GM23338 (cell line): ENCODE results near the gene KRTAP4-2. TPM values are rescaled to one million over a fixed set of nuclear protein-coding genes. Genes with fewer than 3 reads are reported as not detected.

Experiments used
- ATAC-seq: fragments of 200-7000 bp; cut with Tn5 transposase; 3 replicates; pipeline ENCODE4 v1.9.1; 2020
- DNase-seq: peaks from one replicate; pipeline ENCODE4 v3.0.0-alpha.2; 2015; ENCODE audit warnings: low spot score
- H2AFZ ChIP-seq: fragments of 200-600 bp; sonication (generic); 2 replicates; pipeline ENCODE4 v1.8.0; 2016; ENCODE audit warnings: antibody characterized with exemption, mild to moderate bottlenecking, moderate library complexity
- H3F3A ChIP-seq: fragments of 200-600 bp; sonication (generic); replicated peaks from 2 replicates; pipeline ENCODE4 v1.8.0; 2017; ENCODE audit warnings: antibody characterized with exemption, mixed run types, low read depth
- H3K27ac ChIP-seq: fragments of 200-600 bp; sonication (generic); 2 replicates; pipeline ENCODE4 v1.6.1; 2016; ENCODE audit warnings: low read depth
- H3K27me3 ChIP-seq: fragments of 200-600 bp; sonication (generic); 2 replicates; pipeline ENCODE4 v1.8.0; 2016; ENCODE audit warnings: mild to moderate bottlenecking, mixed run types, moderate library complexity; ENCODE audit not compliant: insufficient read depth
- H3K36me3 ChIP-seq: fragments of 200-600 bp; sonication (generic); 2 replicates; pipeline ENCODE4 v1.8.0; 2016; ENCODE audit warnings: mild to moderate bottlenecking; ENCODE audit not compliant: insufficient read depth
- H3K4me1 ChIP-seq: fragments of 200-600 bp; sonication (generic); 2 replicates; pipeline ENCODE4 v1.8.0; 2016; ENCODE audit warnings: mild to moderate bottlenecking, moderate library complexity; ENCODE audit not compliant: insufficient read depth
- H3K4me2 ChIP-seq: fragments of 200-600 bp; sonication (generic); 2 replicates; pipeline ENCODE4 v1.7.1; 2017; ENCODE audit warnings: mixed run types
- H3K4me3 ChIP-seq: fragments of 200-600 bp; sonication (generic); 2 replicates; pipeline ENCODE4 v1.6.1; 2016; ENCODE audit warnings: mixed run types
- H3K79me2 ChIP-seq: fragments of 200-600 bp; sonication (generic); replicated peaks from 2 replicates; pipeline ENCODE4 v1.8.0; 2017; ENCODE audit warnings: mild to moderate bottlenecking; ENCODE audit not compliant: insufficient read depth
- H3K9me2 ChIP-seq: fragments of 200-600 bp; sonication (generic); 2 replicates; pipeline ENCODE4 v1.8.0; 2017; ENCODE audit not compliant: insufficient read depth
- H4K20me1 ChIP-seq: fragments of 200-600 bp; sonication (generic); replicated peaks from 2 replicates; pipeline ENCODE4 v1.8.0; 2017; ENCODE audit warnings: mild to moderate bottlenecking; ENCODE audit not compliant: insufficient read depth
- H3K27ac Mint-ChIP-seq: 2 replicates; pipeline ENCODE4 v1.8.0; 2020; ENCODE audit warnings: inconsistent platforms, mild to moderate bottlenecking, moderate library complexity, mixed read lengths
- H3K27me3 Mint-ChIP-seq: 3 replicates; pipeline ENCODE4 v1.8.0; 2022; ENCODE audit warnings: low read depth, mild to moderate bottlenecking, moderate library complexity, mixed read lengths, inconsistent platforms; ENCODE audit not compliant: insufficient read depth, poor library complexity
- H3K36me3 Mint-ChIP-seq: 3 replicates; pipeline ENCODE4 v1.8.0; 2021; ENCODE audit warnings: low read depth, mild to moderate bottlenecking, inconsistent platforms, moderate library complexity, mixed read lengths
- H3K4me1 Mint-ChIP-seq: 3 replicates; pipeline ENCODE4 v1.8.0; 2020; ENCODE audit warnings: mild to moderate bottlenecking, inconsistent platforms, mixed read lengths
- H3K4me3 Mint-ChIP-seq: 3 replicates; pipeline ENCODE4 v1.8.0; 2021; ENCODE audit warnings: moderate library complexity, mild to moderate bottlenecking, inconsistent platforms, mixed read lengths
- H3K9me3 Mint-ChIP-seq: 3 replicates; pipeline ENCODE4 v1.8.0; 2020; ENCODE audit warnings: moderate library complexity, mild to moderate bottlenecking, inconsistent platforms, mixed read lengths
- CREB1 ChIP-seq: fragments of 250-450 bp; sonication (Bioruptor Pico); IDR thresholded peaks from 2 replicates; pipeline ENCODE4 v1.5.0; 2020; ENCODE audit warnings: low read depth, mild to moderate bottlenecking, moderate library complexity
- ETS1 ChIP-seq: IDR thresholded peaks from 2 replicates; pipeline ENCODE4 v1.6.1; 2016; ENCODE audit warnings: antibody characterized with exemption
- EZH2 ChIP-seq: fragments of 200-600 bp; sonication (generic); IDR thresholded peaks from one replicate; pipeline ENCODE4 v1.8.0; 2017; ENCODE audit warnings: antibody characterized with exemption, mild to moderate bottlenecking, low read depth; ENCODE audit not compliant: unreplicated experiment
- EZH2phosphoT487 ChIP-seq: fragments of 200-600 bp; sonication (generic); IDR thresholded peaks from one replicate; pipeline ENCODE4 v1.8.1; 2018; ENCODE audit warnings: antibody characterized with exemption; ENCODE audit not compliant: unreplicated experiment
- JUNB ChIP-seq: IDR thresholded peaks from one replicate; pipeline ENCODE4 v1.6.1; 2016; ENCODE audit warnings: antibody characterized with exemption; ENCODE audit not compliant: unreplicated experiment
- NANOG ChIP-seq: IDR thresholded peaks from 2 replicates; pipeline ENCODE4 v1.6.1; 2016; ENCODE audit warnings: antibody characterized with exemption, borderline replicate concordance
- POLR2AphosphoS5 ChIP-seq: IDR thresholded peaks from 2 replicates; pipeline ENCODE4 v1.6.1; 2016; ENCODE audit warnings: antibody characterized with exemption, low read depth
- STAT1 ChIP-seq: IDR thresholded peaks from one replicate; pipeline ENCODE4 v1.6.1; 2016; ENCODE audit warnings: antibody characterized with exemption; ENCODE audit not compliant: unreplicated experiment
- ZNF331 ChIP-seq: fragments of 250-450 bp; sonication (Bioruptor Pico); IDR thresholded peaks from 2 replicates; pipeline ENCODE4 v1.5.0; 2020; ENCODE audit warnings: low read depth, mild to moderate bottlenecking, moderate library complexity
- ZNF462 ChIP-seq: fragments of 250-450 bp; sonication (Bioruptor Pico); IDR thresholded peaks from 2 replicates; pipeline ENCODE4 v1.5.0; 2020; ENCODE audit warnings: mild to moderate bottlenecking, moderate library complexity
- polyA plus RNA-seq: library from polyadenylated mRNA; unstranded; fragments of >200 nt; fragmentation: Nextera tagmentation; extraction: Ambion mirVana; gene quantifications from 2 replicates; pipeline ENCODE4 v1.2.1, GENCODE V29; 2016
- total RNA-seq: library from RNA; depleted of rRNA; stranded (reverse); fragments of >200 nt; shearing (Covaris generic); gene quantifications from 2 replicates; pipeline ENCODE4 v1.2.3, GENCODE V29; 2014

KRTAP4-2 gene
- total and polyA plus RNA-seq, 2 experiments from 2014 or later: not detected

- TF ChIP-seq ETS1 (no peak), JUNB (no peak), EZH2 (no peak), EZH2phosphoT487 (no peak), NANOG (no peak)
Measured at GRCh38 chr17:41215681-41216080, 37.7 kb upstream of the KRTAP4-2 start (continued).

- Mint-ChIP-seq H3K4me1 (no peaks in the 10 kb centered on the region), H3K36me3 (0 out of 3 replicates have a peak, but pooled peaks cover 4% of the 10 kb centered on the region), H3K9me3 (peaks cover 8% of the 10 kb centered on the region; the same call in 2 of the 3 replicates), H3K27ac (no peak overlapping the region; the same call in 1 of the 2 replicates), H3K27me3 (peaks cover 5% of the 10 kb centered on the region), H3K4me3 (no peak overlapping the region)
- H4K20me1 ChIP-seq: no peaks in the 10 kb centered on the region
- H2AFZ ChIP-seq: no peak overlapping the region
- H3K9me2 ChIP-seq: no peaks in the 10 kb centered on the region
- H3K4me3 ChIP-seq: no peak overlapping the region
- H3K27ac ChIP-seq: no peak overlapping the region
- no peaks in the 10 kb centered on the region for H3K4me1 ChIP-seq
- no peak for TF ChIP-seq CREB1 (CRISPR knock-in tag)
- TF ChIP-seq JUNB: no peak
- no peak for TF ChIP-seq ZNF331 (CRISPR knock-in tag)
- TF ChIP-seq STAT1: no peak
- TF ChIP-seq EZH2phosphoT487: no peak
- no peak for TF ChIP-seq ZNF462 (CRISPR knock-in tag)
- no peak for TF ChIP-seq EZH2
- no peak for TF ChIP-seq POLR2AphosphoS5
- no peak for TF ChIP-seq ETS1
- peaks cover 2% of the 10 kb centered on the region; the same call in 1 of the 2 replicates for H3K36me3 ChIP-seq
- H3K27me3 ChIP-seq: no peaks in the 10 kb centered on the region
- DNase-seq (no peak), ATAC-seq (no peak)
- no peak overlapping the region for H3K4me2 ChIP-seq
- no peaks in the 10 kb centered on the region for H3F3A ChIP-seq
- no peaks in the 10 kb centered on the region for H3K79me2 ChIP-seq
Measured at GRCh38 chr17:41212524-41213169, 34.6 kb upstream of the KRTAP4-2 start.
